Heart right ventricle (tissue), 16 donors: ENCODE measurements around the gene TPPP2. TPM values are rescaled to one million over a fixed set of nuclear protein-coding genes. Genes with fewer than 3 reads are reported as not detected.

Source experiments
- ATAC-seq, 8 donors: fragments of 200-7000 bp; cut with Tn5 transposase; one replicate each; pipeline ENCODE4 v1.9.1; 2020; ENCODE audit warnings: mild to moderate bottlenecking in 8 of 8, moderate library complexity in 8 of 8, moderate number of reproducible peaks in 1 of 8
- DNase-seq, 2 donors: peaks; one replicate each; pipeline ENCODE4 v3.0.0-alpha.2; 2020
- H3K27ac ChIP-seq, 10 donors: fragments of 200-600 bp; sonication (generic) in 2 of 10; one replicate each; pipeline versions ENCODE4 v1.5.0 to v1.8.0; 2020 to 2022; ENCODE audit warnings: mild to moderate bottlenecking in 3 of 10
- H3K27me3 ChIP-seq, 7 donors: fragments of 200-600 bp; one replicate each; pipeline ENCODE4 v1.8.0; 2021 to 2022; ENCODE audit warnings: mild to moderate bottlenecking in 2 of 7
- H3K36me3 ChIP-seq, 9 donors: fragments of 200-600 bp; sonication (generic) in 1 of 9; one replicate each; pipeline versions ENCODE4 v1.5.0 to v1.8.0; 2020 to 2022; ENCODE audit warnings: mild to moderate bottlenecking in 2 of 9
- H3K4me1 ChIP-seq, 9 donors: fragments of 200-600 bp; sonication (generic) in 1 of 9; one replicate each; pipeline versions ENCODE4 v1.5.0 to v1.8.0; 2020 to 2022; ENCODE audit warnings: mild to moderate bottlenecking in 4 of 9
- H3K4me3 ChIP-seq, 10 donors: fragments of 200-600 bp; sonication (generic) in 2 of 10; one replicate each; pipeline versions ENCODE4 v1.5.0 to v1.8.0; 2020 to 2022; ENCODE audit warnings: mild to moderate bottlenecking in 7 of 10, moderate library complexity in 2 of 10
- H3K9me3 ChIP-seq, 11 donors: fragments of 200-600 bp in 10 of 11; sonication (generic) in 2 of 11; one replicate each; pipeline versions ENCODE4 v1.5.0 to v1.8.0; 2013 to 2022; ENCODE audit warnings: mild to moderate bottlenecking in 2 of 11, control low read depth in 1 of 11, moderate library complexity in 1 of 11
- CTCF ChIP-seq, 9 donors: fragments of 200-600 bp; sonication (generic) in 2 of 9; IDR thresholded peaks; one replicate each; pipeline versions ENCODE4 v1.5.0 to v1.8.0; 2021 to 2022; ENCODE audit warnings: antibody characterized with exemption in 9 of 9, mild to moderate bottlenecking in 5 of 9, moderate library complexity in 1 of 9
- WGBS, 2 donors: extraction: QIAGEN DNeasy Blood & Tissue Kit; methylation state at CpG; one replicate each; pipeline ENCODE4 v1.1.7; 2013; ENCODE audit warnings: inconsistent platforms in 1 of 2; 5-methylcytosine and 5-hydroxymethylcytosine counted together
- intact Hi-C, 10 donors: fragments of 100-400 bp; cut with DNase I; formaldehyde crosslinking; loops; one replicate each; pipeline versions ENCODE4 v1.11.1 to v1.14.2; 2022
- polyA plus RNA-seq, 2 donors: library from polyadenylated mRNA; stranded (reverse); fragments of 200-250 nt; gene quantifications; one replicate each; pipeline ENCODE4 v1.2.3, GENCODE V29; 2013
- total RNA-seq, 10 donors: library from RNA; stranded (reverse); fragmentation: NEBNext Ultra II Directional in 3 of 10; extraction: Animal tissue kit (Norgen Biotek cat#: 25700) in 3 of 10; gene quantifications; one replicate each; pipeline versions ENCODE4 v1.2.1 to v1.2.4, GENCODE V29; 2021 to 2023
- donor health status: Arrhythmogenic right ventricular cardiomyopathy.
- donor health status: ischemic (EF 13 %, LVEDD 7.1; RV severe dilation, severe dysfunction).
- donor health status: healthy with polysubstance abuse.
- donor health status: DM: no; HTN: yes; CAD: no.
- donor health status: DM: no; HTN: no; CAD: no.
- donor health status: ischemic (EF 25% LVEDD 6.9; RV normal size, moderate dysfunction).
- donor health status: ischemic (EF 25% LVEDD 5.7; RV mildly dilated, moderate dysfunction).
- donor health status: healthy.
- donor health status: DM: yes; HTN: yes; CAD: no.
- donor health status: Ischemic cardiomyopathy.
- donor health status: ischemic (EF 35%, LVEDD 5.7; RV mildly dilated, moderate dysfunction).
- donor health status: nonischemic (EF 11% LVEDD 7.7; RV severe dilation, severe dysfunction).
- donor health status: DM: yes; HTN: yes; CAD: no.
- donor health status: PGD.
- donor health status: ischemic (EF 29% LVEDD 5.4; RV normal size, mild dysfunction).
- donor health status: nonischemic (EF 23%, LVEDD 6.1; RV moderate dilation, normal function).

TPPP2 gene
- total and polyA plus RNA-seq, 12 donors, result 0.28 to 3.2 (median 0.91) TPM

GRCh38 chr14:21048638-21049037 lies 18.6 kb downstream of the TPPP2 start:
- intact Hi-C loops, result loop anchor here in 1 of 10 donors (10.0 kb wide), 1 partner anchor 194 kb away; no protein-coding TSS in a partner anchor
- no peak for TF ChIP-seq CTCF (IDR thresholded peaks at IDR 0.05)
- peaks cover 0 to 22% (median 16%) of the 10 kb centered on the region in 9 donors for H3K4me1 ChIP-seq

GRCh38 chr14:21049271-21049673 lies 19.3 kb downstream of the TPPP2 start:
- no peak for TF ChIP-seq CTCF (IDR thresholded peaks at IDR 0.05)
- DNase-seq (no peak), ATAC-seq (no peak)
- Histone ChIP-seq H3K27ac (no peak overlapping the region), H3K9me3 (no peaks in the 10 kb centered on the region), H3K27me3 (peaks cover 0 to 7% (median 0%) of the 10 kb centered on the region in 7 donors), H3K4me1 (peaks cover 0 to 16% (median 9%) of the 10 kb centered on the region in 9 donors), H3K4me3 (no peak overlapping the region), H3K36me3 (no peaks in the 10 kb centered on the region)
- 82 to 87% methylated on average over 3 of the region's 3 CpGs for WGBS, 2 donors
- intact Hi-C loops, result loop anchor here in 1 of 10 donors (10.0 kb wide), 1 partner anchor 194 kb away; no protein-coding TSS in a partner anchor

More at GRCh38 chr14:21048638-21049037, 18.6 kb downstream of the TPPP2 start:
- peak in 3 of 8 donors; percentile 16 to 31 (median 24) for ATAC-seq
- no peak overlapping the region for H3K27ac ChIP-seq
- DNase-seq, result no peak
- H3K4me3 ChIP-seq, result no peak overlapping the region
- H3K36me3 ChIP-seq, result no peaks in the 10 kb centered on the region
- H3K27me3 ChIP-seq, result peaks cover 0 to 7% (median 0%) of the 10 kb centered on the region in 7 donors
- no peaks in the 10 kb centered on the region for H3K9me3 ChIP-seq
- 31 to 33% methylated on average over 2 of the region's 2 CpGs for WGBS, 2 donors

GRCh38 chr14:21050597-21050996 lies 20.6 kb downstream of the TPPP2 start:
- DNase-seq (no peak), ATAC-seq (no peak)
- intact Hi-C loops, result loop anchor here in 1 of 10 donors (10.0 kb wide), 1 partner anchor 506 kb away; no protein-coding TSS in a partner anchor
- WGBS, 2 donors, result 87 to 89% methylated on average over 3 of the region's 3 CpGs
- no peak overlapping the region for H3K4me3 ChIP-seq
- TF ChIP-seq CTCF (IDR thresholded peaks at IDR 0.05), result no peak
- H3K27ac ChIP-seq, result no peak overlapping the region
- H3K27me3 ChIP-seq, result no peaks in the 10 kb centered on the region
- H3K9me3 ChIP-seq, result no peaks in the 10 kb centered on the region
- H3K4me1 ChIP-seq, result peaks cover 0 to 12% (median 4%) of the 10 kb centered on the region in 9 donors
- no peaks in the 10 kb centered on the region for H3K36me3 ChIP-seq

GRCh38 chr14:21053184-21054122 lies 23.4 kb downstream of the TPPP2 start:
- H3K27me3 ChIP-seq, result no peaks in the 10 kb centered on the region
- H3K36me3 ChIP-seq, result no peaks in the 10 kb centered on the region
- intact Hi-C loops, result loop anchor here in 1 of 10 donors (10.0 kb wide), 1 partner anchor 509 kb away; no protein-coding TSS in a partner anchor
- H3K4me3 ChIP-seq, result no peak overlapping the region
- no peaks in the 10 kb centered on the region for H3K9me3 ChIP-seq
- DNase-seq (no peak), ATAC-seq (no peak)
- peaks cover 0 to 16% (median 4%) of the 10 kb centered on the region in 9 donors for H3K4me1 ChIP-seq
- H3K27ac ChIP-seq, result no peak overlapping the region
- TF ChIP-seq CTCF (IDR thresholded peaks at IDR 0.05), result no peak
- WGBS, 2 donors, result 94% methylated on average over 20 of the region's 20 CpGs
